Measurements from ENCODE around the gene ARID1A.
A peak's percentile ranks its signal among the peaks of the same experiment; 100 is the strongest.

The ARID1A gene

DNA sequence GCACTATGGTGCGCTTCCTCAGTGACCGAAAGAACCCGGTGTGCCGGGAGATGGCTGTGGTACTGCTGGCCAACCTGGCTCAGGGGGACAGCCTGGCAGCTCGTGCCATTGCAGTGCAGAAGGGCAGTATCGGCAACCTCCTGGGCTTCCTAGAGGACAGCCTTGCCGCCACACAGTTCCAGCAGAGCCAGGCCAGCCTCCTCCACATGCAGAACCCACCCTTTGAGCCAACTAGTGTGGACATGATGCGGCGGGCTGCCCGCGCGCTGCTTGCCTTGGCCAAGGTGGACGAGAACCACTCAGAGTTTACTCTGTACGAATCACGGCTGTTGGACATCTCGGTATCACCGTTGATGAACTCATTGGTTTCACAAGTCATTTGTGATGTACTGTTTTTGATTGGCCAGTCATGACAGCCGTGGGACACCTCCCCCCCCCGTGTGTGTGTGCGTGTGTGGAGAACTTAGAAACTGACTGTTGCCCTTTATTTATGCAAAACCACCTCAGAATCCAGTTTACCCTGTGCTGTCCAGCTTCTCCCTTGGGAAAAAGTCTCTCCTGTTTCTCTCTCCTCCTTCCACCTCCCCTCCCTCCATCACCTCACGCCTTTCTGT is 84.6 kb downstream of the ARID1A start:
- TF ChIP-seq, protein P1, sequence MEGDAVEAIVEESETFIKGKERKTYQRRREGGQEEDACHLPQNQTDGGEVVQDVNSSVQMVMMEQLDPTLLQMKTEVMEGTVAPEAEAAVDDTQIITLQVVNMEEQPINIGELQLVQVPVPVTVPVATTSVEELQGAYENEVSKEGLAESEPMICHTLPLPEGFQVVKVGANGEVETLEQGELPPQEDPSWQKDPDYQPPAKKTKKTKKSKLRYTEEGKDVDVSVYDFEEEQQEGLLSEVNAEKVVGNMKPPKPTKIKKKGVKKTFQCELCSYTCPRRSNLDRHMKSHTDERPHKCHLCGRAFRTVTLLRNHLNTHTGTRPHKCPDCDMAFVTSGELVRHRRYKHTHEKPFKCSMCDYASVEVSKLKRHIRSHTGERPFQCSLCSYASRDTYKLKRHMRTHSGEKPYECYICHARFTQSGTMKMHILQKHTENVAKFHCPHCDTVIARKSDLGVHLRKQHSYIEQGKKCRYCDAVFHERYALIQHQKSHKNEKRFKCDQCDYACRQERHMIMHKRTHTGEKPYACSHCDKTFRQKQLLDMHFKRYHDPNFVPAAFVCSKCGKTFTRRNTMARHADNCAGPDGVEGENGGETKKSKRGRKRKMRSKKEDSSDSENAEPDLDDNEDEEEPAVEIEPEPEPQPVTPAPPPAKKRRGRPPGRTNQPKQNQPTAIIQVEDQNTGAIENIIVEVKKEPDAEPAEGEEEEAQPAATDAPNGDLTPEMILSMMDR (conservative IDR thresholded peaks at IDR 0.05; ENCODE audit: control insufficient read depth, insufficient read depth, low read depth, low read length): no peak
- H3K4me3 ChIP-seq (ENCODE audit: control insufficient read depth, low read depth, low read length): no peak overlapping the region
- DNase-seq (ENCODE audit: low read depth): peak; percentile 31

GRCh38 chr1:26781206-26781825 is 85.5 kb downstream of the ARID1A start:
- TF ChIP-seq, protein P1 (conservative IDR thresholded peaks at IDR 0.05; ENCODE audit: control insufficient read depth, insufficient read depth, low read depth, low read length): no peak
- H3K4me3 ChIP-seq (ENCODE audit: control insufficient read depth, low read depth, low read length): no peak overlapping the region
- DNase-seq (ENCODE audit: low read depth): no peak

- no peak for DNase-seq (ENCODE audit: low read depth)
- TF ChIP-seq, protein P1 (conservative IDR thresholded peaks at IDR 0.05; ENCODE audit: control insufficient read depth, insufficient read depth, low read depth, low read length): no peak
- H3K4me3 ChIP-seq (ENCODE audit: control insufficient read depth, low read depth, low read length): no peak overlapping the region
Observed at GRCh38 chr1:26782521-26783212, 86.9 kb downstream of the ARID1A start.

- DNase-seq (ENCODE audit: low read depth): no peak
- TF ChIP-seq, protein P1 (conservative IDR thresholded peaks at IDR 0.05; ENCODE audit: control insufficient read depth, insufficient read depth, low read depth, low read length): no peak
- H3K4me3 ChIP-seq (ENCODE audit: control insufficient read depth, low read depth, low read length): no peak overlapping the region
Observed at GRCh38 chr1:26783646-26784022, 87.8 kb downstream of the ARID1A start.

DNA sequence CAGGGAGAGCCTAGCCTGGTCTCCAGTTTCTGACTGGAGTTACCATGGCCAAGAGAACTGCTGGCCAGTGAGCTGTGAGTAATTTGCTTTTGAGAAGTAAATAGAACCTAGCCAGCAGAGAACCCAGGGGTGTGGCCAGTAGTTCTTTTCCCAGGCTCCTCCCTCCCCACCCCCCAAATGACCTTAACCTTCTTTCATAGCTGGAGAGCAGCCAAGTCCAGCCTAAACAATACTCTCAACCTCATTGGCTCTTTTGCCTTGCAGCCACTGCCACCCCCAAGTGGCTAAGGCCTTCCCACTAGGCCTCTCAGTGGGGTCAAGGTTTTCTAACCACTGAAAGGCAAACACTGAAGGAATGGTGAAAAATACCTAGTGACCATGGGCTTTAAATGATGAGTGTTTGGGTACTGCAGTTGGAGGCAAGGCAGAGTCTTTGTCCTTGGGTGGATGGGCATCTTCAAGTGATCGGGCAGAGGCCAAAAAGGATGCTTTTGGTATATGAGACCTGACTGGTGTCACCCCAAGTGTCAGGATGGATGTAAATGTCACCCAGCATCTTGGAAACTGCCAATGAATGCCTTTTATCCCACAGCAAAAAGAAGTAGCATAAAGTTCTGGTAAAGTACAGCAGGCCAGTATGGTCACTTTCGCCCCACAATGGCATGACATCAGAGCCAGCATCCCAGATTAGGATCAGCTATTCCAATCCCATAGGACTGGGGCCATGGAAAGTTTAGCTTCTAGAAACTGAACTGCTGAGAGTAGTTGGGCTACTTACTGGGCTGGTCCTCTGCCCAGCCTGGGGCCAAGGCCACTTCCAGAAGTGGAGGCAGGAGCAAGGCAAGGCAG is 88.4 kb downstream of the ARID1A start:
- DNase-seq (ENCODE audit: low read depth): peak; percentile 88
- TF ChIP-seq, protein P1 (conservative IDR thresholded peaks at IDR 0.05; ENCODE audit: control insufficient read depth, insufficient read depth, low read depth, low read length): no peak
- H3K4me3 ChIP-seq (ENCODE audit: control insufficient read depth, low read depth, low read length): no peak overlapping the region

GRCh38 chr1:26784886-26785285 is 89.1 kb downstream of the ARID1A start:
- DNase-seq (ENCODE audit: low read depth): no peak
- no peak overlapping the region for H3K4me3 ChIP-seq (ENCODE audit: control insufficient read depth, low read depth, low read length)
- TF ChIP-seq, protein P1 (conservative IDR thresholded peaks at IDR 0.05; ENCODE audit: control insufficient read depth, insufficient read depth, low read depth, low read length): no peak
